ENCODE results near the gene GPR158.

Gene GPR158

GRCh38 chr10:25209618-25210017 lies 34.8 kb downstream of the GPR158 start:
- no peak for DNase-seq

- no peak for DNase-seq
Measured at GRCh38 chr10:25210265-25210664, 35.5 kb downstream of the GPR158 start.

GRCh38 chr10:25220156-25220555 lies 45.4 kb downstream of the GPR158 start:
- no peak for DNase-seq

- no peak for DNase-seq
Measured at GRCh38 chr10:25222085-25222660, 47.4 kb downstream of the GPR158 start.

- peak; percentile 24 to 64 (median 29) for DNase-seq
Measured at GRCh38 chr10:25226775-25227682, 52.2 kb downstream of the GPR158 start.

GRCh38 chr10:25231751-25232150 lies 57.0 kb downstream of the GPR158 start:
- DNase-seq, result no peak

GRCh38 chr10:25232204-25232603 lies 57.4 kb downstream of the GPR158 start:
- no peak for DNase-seq

GRCh38 chr10:25245165-25245564 lies 70.4 kb downstream of the GPR158 start:
- DNase-seq, result no peak

GRCh38 chr10:25257646-25258045 lies 82.8 kb downstream of the GPR158 start:
- no peak for DNase-seq

GRCh38 chr10:25261110-25261509 lies 86.3 kb downstream of the GPR158 start:
- no peak for DNase-seq

GRCh38 chr10:25261558-25261957 lies 86.8 kb downstream of the GPR158 start:
- DNase-seq, result peak; percentile 56 to 94 (median 57)

GRCh38 chr10:25263931-25264330 lies 89.1 kb downstream of the GPR158 start:
- no peak for DNase-seq

- DNase-seq, result no peak
Measured at GRCh38 chr10:25278180-25278579, 103.4 kb downstream of the GPR158 start.

GRCh38 chr10:25280076-25280475 lies 105.3 kb downstream of the GPR158 start:
- DNase-seq, result no peak

- no peak for DNase-seq
Measured at GRCh38 chr10:25280573-25280972, 105.8 kb downstream of the GPR158 start.

GRCh38 chr10:25285809-25286208 lies 111.0 kb downstream of the GPR158 start:
- no peak for DNase-seq

GRCh38 chr10:25288181-25288580 lies 113.4 kb downstream of the GPR158 start:
- no peak for DNase-seq

GRCh38 chr10:25294032-25294926 lies 119.5 kb downstream of the GPR158 start:
- DNase-seq, result no peak

- DNase-seq, result no peak
Measured at GRCh38 chr10:25296324-25296723, 121.5 kb downstream of the GPR158 start.

- DNase-seq, result no peak
Measured at GRCh38 chr10:25297466-25297865, 122.7 kb downstream of the GPR158 start.

GRCh38 chr10:25300073-25300472 lies 125.3 kb downstream of the GPR158 start:
- no peak for DNase-seq

- no peak for DNase-seq
Measured at GRCh38 chr10:25304606-25305005, 129.8 kb downstream of the GPR158 start.

GRCh38 chr10:25306386-25306785 lies 131.6 kb downstream of the GPR158 start:
- DNase-seq, result no peak

Data from NCI-H1417 (cell line).